Liver (tissue), 3 donors: ENCODE measurements around the gene GMCL1.

Source experiments
- CTCF ChIP-seq: fragments of 150-350 bp; IDR thresholded peaks from 2 replicates; pipeline ENCODE4 v1.5.1; 2017; ENCODE audit warnings: improper control_type of control experiment, low read depth, low read length; ENCODE audit not compliant: missing input control
- FOXA1 ChIP-seq: IDR thresholded peaks from 2 replicates; pipeline ENCODE4 v1.6.1; 2016; ENCODE audit warnings: antibody characterized with exemption
- JUND ChIP-seq, 2 donors: IDR thresholded peaks; 2 replicates each; pipeline ENCODE4 v1.6.1; 2016; ENCODE audit warnings: antibody characterized with exemption in 2 of 2
- MAX ChIP-seq: IDR thresholded peaks from 2 replicates; pipeline ENCODE4 v1.6.1; 2016; ENCODE audit warnings: antibody characterized with exemption
- RAD21 ChIP-seq, 2 donors: IDR thresholded peaks; 2 replicates each; pipeline ENCODE4 v1.6.1; 2016; ENCODE audit warnings: antibody characterized with exemption in 2 of 2, mild to moderate bottlenecking in 2 of 2
- REST ChIP-seq: IDR thresholded peaks from 2 replicates; pipeline ENCODE4 v1.6.1; 2016; ENCODE audit warnings: antibody characterized with exemption, mild to moderate bottlenecking
- TAF1 ChIP-seq: conservative IDR thresholded peaks from 2 replicates; pipeline ENCODE4 v1.6.1; 2016; ENCODE audit warnings: antibody characterized with exemption, mild to moderate bottlenecking
- YY1 ChIP-seq: IDR thresholded peaks from 2 replicates; pipeline ENCODE4 v1.6.1; 2016; ENCODE audit warnings: antibody characterized with exemption, mild to moderate bottlenecking
- donor health status: healthy.
- donor health status: healthy.

GRCh38 chr2:69796174-69796573 is 33.3 kb upstream of the GMCL1 start:
- no peak for TF ChIP-seq TAF1
- TF ChIP-seq CTCF, result no peak
- TF ChIP-seq FOXA1, result no peak
- no peak for TF ChIP-seq RAD21 (IDR thresholded peaks at IDR 0.05)
- no peak for TF ChIP-seq REST
- no peak for TF ChIP-seq JUND (IDR thresholded peaks at IDR 0.05)
- TF ChIP-seq MAX, result no peak
- TF ChIP-seq YY1, result no peak
